Hepatocyte (in vitro differentiated cells): ENCODE measurements around the gene PRDM16.

ENCODE experiments used
- CTCF ChIP-seq: fragments of 200-600 bp; sonication (generic); IDR thresholded peaks from 2 replicates; pipeline ENCODE4 v1.5.1; 2016; ENCODE audit warnings: antibody characterized with exemption, mild to moderate bottlenecking; ENCODE audit not compliant: poor library complexity
- EZH2 ChIP-seq: fragments of 200-600 bp; sonication (generic); IDR thresholded peaks from 2 replicates; pipeline ENCODE4 v1.6.1; 2016; ENCODE audit warnings: antibody characterized with exemption, mild to moderate bottlenecking, borderline replicate concordance

- TF ChIP-seq CTCF, result no peak
- no peak for TF ChIP-seq EZH2
Observed at GRCh38 chr1:3443807-3444206, 374.8 kb downstream of the PRDM16 start.
